Upper lobe of right lung (tissue), 1 donor: Measurements from ENCODE around the gene SCCPDH. TPM values are rescaled to one million over a fixed set of nuclear protein-coding genes. Genes with fewer than 3 reads are reported as not detected.
"Not testable (repeated sequence)": the region's sequence is repeated elsewhere in the genome, so short reads cannot be mapped to it uniquely, and the experiment has no call there.

Experiments
- ATAC-seq: fragments of 200-7000 bp; cut with Tn5 transposase; one replicate; pipeline ENCODE4 v1.9.1; 2020; ENCODE audit warnings: mild to moderate bottlenecking, moderate library complexity
- DNase-seq: peaks from one replicate; pipeline ENCODE4 v3.0.0-alpha.2; 2020
- H3K27ac ChIP-seq: fragments of 200-600 bp; one replicate; pipeline ENCODE4 v1.8.0; 2022
- H3K27me3 ChIP-seq: fragments of 200-600 bp; one replicate; pipeline ENCODE4 v1.8.0; 2022; ENCODE audit warnings: mild to moderate bottlenecking
- H3K36me3 ChIP-seq: fragments of 200-600 bp; one replicate; pipeline ENCODE4 v1.8.0; 2022
- H3K4me1 ChIP-seq: fragments of 200-600 bp; one replicate; pipeline ENCODE4 v1.8.0; 2022
- H3K4me3 ChIP-seq: fragments of 200-600 bp; one replicate; pipeline ENCODE4 v1.8.0; 2022; ENCODE audit warnings: mild to moderate bottlenecking
- H3K9me3 ChIP-seq: fragments of 200-600 bp; one replicate; pipeline ENCODE4 v1.8.0; 2022
- intact Hi-C: fragments of 100-400 bp; cut with DNase I; formaldehyde crosslinking; loops from one replicate; pipeline ENCODE4 v1.11.0; 2022
- total RNA-seq: library from RNA; stranded (reverse); fragmentation: NEBNext Ultra II Directional; extraction: Animal tissue kit (Norgen Biotek cat#: 25700); gene quantifications from one replicate; pipeline ENCODE4 v1.2.1, GENCODE V29; 2021
- TF ChIP-seq, protein P1 (sequence below): fragments of 200-600 bp; IDR thresholded peaks from one replicate; pipeline ENCODE4 v1.8.0; 2022; ENCODE audit warnings: antibody characterized with exemption
- donor health status: DM: no; HTN: yes; CAD: no; lungs with severe emphysema.

SCCPDH gene
- total RNA-seq, 1 donor from 2014 or later = 23.4 TPM

DNA sequence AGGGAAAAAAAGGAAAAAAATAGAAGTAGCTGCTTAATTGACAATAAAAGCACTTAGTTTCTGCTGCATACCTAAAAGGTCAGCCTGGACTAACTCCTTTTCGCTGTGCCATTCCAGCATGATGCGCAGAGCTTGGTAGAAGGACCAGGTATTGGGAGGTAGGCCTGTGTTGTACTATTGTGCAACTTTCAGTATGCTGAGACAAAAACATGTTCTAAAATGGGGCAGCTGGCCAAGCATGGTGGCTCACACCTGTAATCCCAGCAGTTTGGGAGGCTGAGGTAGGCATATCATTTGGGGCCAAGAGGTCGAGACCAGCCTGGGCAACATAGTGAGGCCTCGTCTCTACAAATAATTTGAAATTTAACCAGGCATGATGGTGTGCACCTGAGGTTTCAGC lies 15.0 kb upstream of the SCCPDH start:
- intact Hi-C loops = no loop called here
- H3K36me3 ChIP-seq = no peaks in the 10 kb centered on the region
- ATAC-seq (no peak), DNase-seq (no peak)
- H3K9me3 ChIP-seq = no peaks in the 10 kb centered on the region
- TF ChIP-seq, protein P1, sequence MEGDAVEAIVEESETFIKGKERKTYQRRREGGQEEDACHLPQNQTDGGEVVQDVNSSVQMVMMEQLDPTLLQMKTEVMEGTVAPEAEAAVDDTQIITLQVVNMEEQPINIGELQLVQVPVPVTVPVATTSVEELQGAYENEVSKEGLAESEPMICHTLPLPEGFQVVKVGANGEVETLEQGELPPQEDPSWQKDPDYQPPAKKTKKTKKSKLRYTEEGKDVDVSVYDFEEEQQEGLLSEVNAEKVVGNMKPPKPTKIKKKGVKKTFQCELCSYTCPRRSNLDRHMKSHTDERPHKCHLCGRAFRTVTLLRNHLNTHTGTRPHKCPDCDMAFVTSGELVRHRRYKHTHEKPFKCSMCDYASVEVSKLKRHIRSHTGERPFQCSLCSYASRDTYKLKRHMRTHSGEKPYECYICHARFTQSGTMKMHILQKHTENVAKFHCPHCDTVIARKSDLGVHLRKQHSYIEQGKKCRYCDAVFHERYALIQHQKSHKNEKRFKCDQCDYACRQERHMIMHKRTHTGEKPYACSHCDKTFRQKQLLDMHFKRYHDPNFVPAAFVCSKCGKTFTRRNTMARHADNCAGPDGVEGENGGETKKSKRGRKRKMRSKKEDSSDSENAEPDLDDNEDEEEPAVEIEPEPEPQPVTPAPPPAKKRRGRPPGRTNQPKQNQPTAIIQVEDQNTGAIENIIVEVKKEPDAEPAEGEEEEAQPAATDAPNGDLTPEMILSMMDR = no peak
- H3K27ac ChIP-seq = no peak overlapping the region
- H3K4me3 ChIP-seq = no peak overlapping the region
- no peaks in the 10 kb centered on the region for H3K27me3 ChIP-seq
- no peaks in the 10 kb centered on the region for H3K4me1 ChIP-seq

DNA sequence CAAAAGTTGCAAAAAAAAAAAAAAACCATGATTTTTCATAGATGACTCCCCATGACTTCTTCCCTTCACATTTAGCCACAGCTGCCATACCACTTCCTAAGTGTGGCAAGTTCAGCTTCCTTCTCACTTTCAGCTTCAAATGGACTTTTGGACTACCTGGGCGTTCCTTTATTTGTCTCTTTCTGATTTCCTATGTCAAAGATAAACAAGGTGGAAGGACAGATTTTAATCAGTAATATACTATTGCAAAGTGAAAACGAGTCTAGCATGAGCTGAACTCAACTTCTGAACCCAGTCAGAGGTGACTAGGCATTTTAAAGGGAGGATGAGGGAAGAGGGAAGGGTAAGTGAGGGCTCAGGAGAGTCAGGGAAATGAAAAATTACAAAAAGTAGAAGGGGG lies 14.4 kb upstream of the SCCPDH start:
- intact Hi-C loops = no loop called here

DNA sequence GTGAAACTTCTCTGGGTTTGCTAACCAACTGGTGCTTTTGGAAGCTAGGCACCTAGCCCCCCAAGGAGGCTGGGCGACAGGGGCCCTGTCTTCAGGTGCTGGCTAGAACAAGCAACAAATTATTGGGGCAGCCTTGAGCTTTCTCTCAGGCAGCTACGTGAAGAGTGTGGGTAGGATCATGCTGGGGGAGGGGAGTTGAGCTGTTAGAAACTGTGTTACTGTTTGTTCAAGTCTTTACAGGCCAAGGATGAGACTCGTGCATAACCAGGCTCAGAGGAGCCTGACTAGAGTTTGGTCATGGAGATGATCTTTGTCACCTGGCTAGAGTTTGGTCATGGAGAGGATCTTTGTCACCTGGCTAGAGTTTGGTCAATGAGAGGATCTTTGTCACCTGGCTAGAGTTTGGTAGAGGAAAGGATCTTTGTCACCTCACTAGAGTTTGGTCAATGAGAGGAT lies 12.6 kb upstream of the SCCPDH start:
- TF ChIP-seq, protein P1 = no peak

More for the DNA sequence above, 14.4 kb upstream of the SCCPDH start:
- no peak overlapping the region for H3K4me3 ChIP-seq
- H3K4me1 ChIP-seq = no peaks in the 10 kb centered on the region
- DNase-seq (no peak), ATAC-seq (no peak)
- no peaks in the 10 kb centered on the region for H3K27me3 ChIP-seq
- H3K9me3 ChIP-seq = no peaks in the 10 kb centered on the region
- no peak overlapping the region for H3K27ac ChIP-seq
- TF ChIP-seq, protein P1 = no peak
- no peaks in the 10 kb centered on the region for H3K36me3 ChIP-seq

DNA sequence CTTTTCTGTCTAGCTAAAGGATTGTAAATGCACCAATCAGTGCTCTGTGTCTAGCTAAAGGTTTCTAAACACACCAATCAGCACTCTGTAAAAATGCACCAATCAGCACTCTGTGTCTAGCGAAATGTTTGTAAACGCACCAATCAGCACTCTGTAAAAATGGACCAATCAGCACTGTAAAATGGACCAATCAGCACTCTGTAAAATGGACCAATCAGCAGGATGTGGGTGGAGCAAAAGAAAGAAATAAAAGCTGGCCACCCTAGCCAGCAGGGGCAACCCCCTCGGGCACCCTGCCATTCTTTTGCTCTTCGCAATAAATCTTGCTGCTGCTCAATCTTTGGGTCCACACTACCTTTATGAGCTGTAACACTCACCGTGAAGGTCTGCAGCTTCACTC lies 11.8 kb upstream of the SCCPDH start:
- H3K9me3 ChIP-seq, H3K4me1 ChIP-seq, H3K27me3 ChIP-seq, ATAC-seq, H3K36me3 ChIP-seq, H3K27ac ChIP-seq, DNase-seq, intact Hi-C loops, H3K4me3 ChIP-seq: not testable (repeated sequence)

More for the DNA sequence above, 12.6 kb upstream of the SCCPDH start:
- Histone ChIP-seq H3K36me3 (no peaks in the 10 kb centered on the region), H3K4me1 (no peaks in the 10 kb centered on the region), H3K27me3 (no peaks in the 10 kb centered on the region), H3K9me3 (no peaks in the 10 kb centered on the region), H3K4me3 (no peak overlapping the region), H3K27ac (no peak overlapping the region)
- ATAC-seq = no peak
- intact Hi-C loops = no loop called here
- DNase-seq = no peak

DNA sequence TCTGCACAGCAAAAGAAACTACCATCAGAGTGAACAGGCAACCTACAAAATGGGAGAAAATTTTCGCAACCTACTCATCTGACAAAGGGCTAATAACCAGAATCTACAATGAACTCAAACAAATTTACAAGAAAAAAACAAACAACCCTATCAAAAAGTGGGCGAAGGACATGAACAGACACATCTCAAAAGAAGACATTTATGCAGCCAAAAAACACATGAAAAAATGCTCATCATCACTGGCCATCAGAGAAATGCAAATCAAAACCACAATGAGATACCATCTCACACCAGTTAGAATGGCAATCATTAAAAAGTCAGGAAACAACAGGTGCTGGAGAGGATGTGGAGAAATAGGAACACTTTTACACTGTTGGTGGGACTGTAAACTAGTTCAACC lies 4.8 kb upstream of the SCCPDH start:
- ATAC-seq, H3K4me3 ChIP-seq, intact Hi-C loops, H3K27me3 ChIP-seq, DNase-seq, H3K4me1 ChIP-seq, H3K27ac ChIP-seq, H3K36me3 ChIP-seq, H3K9me3 ChIP-seq: not testable (repeated sequence)

DNA sequence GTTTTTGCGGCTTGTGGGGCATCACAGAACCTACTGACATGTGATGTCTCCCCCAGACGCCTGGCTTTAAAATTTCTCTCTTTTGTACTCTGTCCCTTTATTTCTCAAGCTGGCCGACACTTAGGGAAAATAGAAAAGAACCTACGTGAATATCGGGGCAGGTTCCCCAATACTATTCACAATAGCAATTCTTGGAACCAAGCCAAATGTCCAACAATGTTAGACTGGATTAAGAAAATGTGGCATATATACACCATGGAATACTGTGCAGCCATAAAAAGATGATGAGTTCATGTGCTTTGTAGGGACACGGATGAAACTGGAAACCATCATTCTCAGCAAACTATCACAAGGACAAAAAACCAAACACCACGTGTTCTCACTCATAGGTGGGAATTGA lies 3.4 kb upstream of the SCCPDH start:
- H3K36me3 ChIP-seq, ATAC-seq, H3K4me1 ChIP-seq, H3K4me3 ChIP-seq, H3K27me3 ChIP-seq, intact Hi-C loops, H3K27ac ChIP-seq, H3K9me3 ChIP-seq, DNase-seq: not testable (repeated sequence)

DNA sequence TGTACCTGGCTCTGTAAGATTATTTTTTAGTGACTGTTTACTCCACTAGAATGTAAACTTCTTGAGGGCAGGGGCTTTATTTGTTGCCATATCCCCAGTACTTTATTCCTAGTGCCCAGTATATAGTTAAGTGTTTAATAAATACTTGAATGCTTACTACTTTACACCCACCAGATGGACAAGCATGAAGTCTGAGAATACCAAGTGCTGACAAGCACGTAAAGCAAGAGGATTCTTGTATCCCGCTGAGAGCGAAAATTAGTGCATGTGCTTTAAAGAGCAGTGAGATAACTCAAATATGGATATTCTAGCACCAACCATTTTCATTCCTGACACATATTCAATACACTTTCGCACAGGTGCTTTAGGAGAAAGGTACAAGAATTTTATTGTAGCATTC lies 1.5 kb upstream of the SCCPDH start:
- Histone ChIP-seq H3K36me3 (peaks cover under 1% of the 10 kb centered on the region), H3K27ac (no peak overlapping the region), H3K9me3 (no peaks in the 10 kb centered on the region), H3K27me3 (no peaks in the 10 kb centered on the region), H3K4me1 (peaks cover 13% of the 10 kb centered on the region), H3K4me3 (no peak overlapping the region)
- TF ChIP-seq, protein P1 = no peak
- no peak for DNase-seq
- intact Hi-C loops = no loop called here
- no peak for ATAC-seq
